KOPT-K1 (cell line): Measurements from ENCODE around the gene HOXD4.

Source experiments
- H3K27ac ChIP-seq: fragments of 200-600 bp; sonication (generic); 2 replicates; pipeline ENCODE4 v1.5.1; 2016; ENCODE audit warnings: antibody characterized with exemption, mild to moderate bottlenecking, low read depth, low read length; ENCODE audit not compliant: poor library complexity, severe bottlenecking
- H3K36me3 ChIP-seq: fragments of 200-600 bp; sonication (generic); 2 replicates; pipeline ENCODE4 v1.5.1; 2017; ENCODE audit warnings: antibody characterized with exemption, mild to moderate bottlenecking, low read length, moderate library complexity; ENCODE audit not compliant: insufficient read depth
- H3K9me3 ChIP-seq: fragments of 200-600 bp; sonication (generic); 2 replicates; pipeline ENCODE4 v1.5.1; 2017; ENCODE audit warnings: antibody characterized with exemption, low read length, mild to moderate bottlenecking; ENCODE audit not compliant: insufficient read depth, poor library complexity, severe bottlenecking

The HOXD4 gene

DNA sequence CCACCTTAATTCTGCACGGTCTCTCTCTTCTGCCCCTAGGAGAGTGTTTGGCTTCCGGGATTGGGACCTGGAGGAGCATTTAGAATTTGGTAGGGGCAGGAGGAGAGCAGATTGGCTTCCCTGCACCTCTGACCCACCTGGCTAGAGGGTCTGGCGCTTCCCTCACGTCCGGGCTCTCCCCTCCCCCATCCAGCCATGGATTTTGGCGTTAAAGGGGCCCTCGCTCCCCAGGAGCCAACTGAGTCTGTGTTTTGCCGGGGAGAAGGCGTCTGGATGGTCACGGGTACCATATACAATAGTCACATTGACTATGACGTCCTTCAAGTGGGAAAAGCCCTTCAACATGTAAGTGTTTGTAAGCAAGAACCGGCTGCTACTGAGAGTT is 12.3 kb downstream of the HOXD4 start:
- H3K27ac ChIP-seq, result no peak overlapping the region
- no peaks in the 10 kb centered on the region for H3K36me3 ChIP-seq
- no peaks in the 10 kb centered on the region for H3K9me3 ChIP-seq

DNA sequence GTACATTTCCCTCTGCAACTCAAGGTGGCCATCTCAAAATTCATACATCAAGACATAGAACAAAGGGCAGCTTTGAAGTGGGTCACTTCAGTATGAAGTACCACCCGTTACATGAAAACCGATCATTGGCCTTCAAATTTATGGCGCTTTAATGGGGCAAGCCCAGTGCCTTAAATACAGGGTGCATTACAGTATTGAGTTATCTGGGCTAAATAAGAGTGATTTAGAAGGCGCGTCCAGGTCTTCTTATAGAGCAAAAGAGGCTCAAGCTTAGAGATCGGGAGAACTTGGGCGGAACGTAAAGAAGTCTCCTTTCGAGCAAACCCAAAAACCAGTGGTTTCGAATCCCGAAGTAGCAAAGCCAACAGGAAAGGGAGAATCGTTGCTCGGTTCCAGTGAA is 12.9 kb downstream of the HOXD4 start:
- Histone ChIP-seq H3K36me3 (no peaks in the 10 kb centered on the region), H3K27ac (no peak overlapping the region), H3K9me3 (no peaks in the 10 kb centered on the region)

DNA sequence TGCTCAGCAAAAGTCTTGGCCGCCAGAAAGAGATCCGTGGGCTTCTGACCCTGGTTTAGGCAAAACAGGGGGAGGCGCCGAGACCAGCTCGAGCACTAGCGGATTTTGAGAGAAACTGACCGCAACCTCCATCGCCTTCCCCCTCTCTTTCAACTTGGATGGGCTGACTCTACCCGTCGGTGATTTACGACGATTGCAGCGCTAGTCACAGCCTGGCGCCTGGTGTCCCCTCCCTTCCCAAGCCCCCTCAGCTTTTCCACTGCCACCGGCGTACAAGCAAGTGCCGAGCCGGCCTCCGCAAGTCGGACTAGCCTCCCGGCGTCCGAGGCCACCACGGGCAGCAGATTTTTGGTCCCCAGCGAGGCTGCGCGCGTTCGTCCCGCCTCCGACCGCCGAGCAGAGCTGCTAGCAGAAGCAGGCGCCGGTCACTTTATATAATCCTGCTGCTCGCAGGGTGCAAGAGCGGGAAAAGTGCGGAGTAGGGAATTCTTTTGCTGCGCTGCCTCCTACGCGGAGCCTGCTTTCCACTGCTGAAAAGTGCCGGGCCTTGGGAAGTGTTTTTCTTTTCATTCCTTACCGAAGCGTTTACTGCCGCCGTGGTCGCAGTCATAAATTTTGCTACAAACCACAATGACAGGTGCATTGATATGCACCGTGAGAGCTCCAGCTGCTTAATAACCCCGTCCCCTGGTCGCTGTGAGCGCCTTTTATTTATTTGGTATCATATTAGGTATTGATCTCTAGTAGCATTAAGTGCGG is 13.4 kb downstream of the HOXD4 start:
- Histone ChIP-seq H3K9me3 (no peaks in the 10 kb centered on the region), H3K27ac (no peak overlapping the region), H3K36me3 (no peaks in the 10 kb centered on the region)

DNA sequence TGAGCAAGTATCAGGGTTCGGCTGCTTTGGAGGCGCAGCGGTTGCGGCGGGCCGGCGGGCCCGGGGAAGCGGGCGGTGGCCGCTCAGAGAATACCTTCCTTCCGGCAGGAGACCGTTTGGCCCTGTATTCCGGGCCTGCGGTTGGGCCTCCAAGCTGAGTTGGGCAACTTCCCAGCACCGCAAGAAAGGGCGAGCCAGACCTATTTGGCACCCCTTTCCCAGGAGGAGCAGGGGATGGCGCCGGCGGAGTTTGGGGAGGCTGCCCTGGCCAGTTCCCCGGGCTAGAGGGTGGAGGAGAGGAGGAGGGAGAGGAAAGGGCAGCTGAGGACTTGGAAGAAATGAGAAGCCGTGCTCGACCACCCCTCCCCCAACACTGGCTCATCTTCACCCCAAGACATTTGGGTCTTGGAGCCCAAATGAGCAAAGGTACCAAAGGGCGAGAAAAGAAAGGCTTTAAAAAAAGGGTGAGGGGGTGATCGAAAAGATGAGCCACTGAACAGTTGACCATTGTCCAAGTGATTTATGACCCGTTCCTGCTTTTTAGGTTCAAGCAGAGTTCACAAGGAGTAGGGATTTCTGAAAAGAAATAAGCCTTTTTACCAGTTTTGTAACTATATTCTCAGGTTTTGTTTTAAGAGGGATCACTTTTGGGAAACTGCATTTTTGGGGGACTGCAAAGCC is 14.2 kb downstream of the HOXD4 start:
- no peaks in the 10 kb centered on the region for H3K9me3 ChIP-seq
- H3K27ac ChIP-seq, result no peak overlapping the region

DNA sequence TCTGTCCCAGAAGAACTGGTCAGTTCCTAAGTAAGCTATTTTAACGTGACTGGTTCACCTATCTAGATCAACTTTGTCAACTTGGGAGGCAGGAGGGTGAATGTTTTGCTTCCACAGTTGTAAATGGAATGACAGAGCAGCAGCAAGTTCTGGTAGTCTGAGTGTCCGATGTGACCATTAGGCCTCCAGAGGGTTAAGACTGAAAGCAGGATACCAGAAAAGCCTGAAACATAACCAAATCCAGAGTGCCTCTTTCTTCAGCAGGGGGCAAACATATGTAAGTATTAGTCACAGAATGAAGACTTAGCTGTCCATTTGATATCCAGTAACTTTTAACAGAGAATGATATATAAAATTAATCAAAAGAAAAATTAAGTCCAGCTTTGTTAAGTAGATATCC is 14.9 kb downstream of the HOXD4 start:
- Histone ChIP-seq H3K9me3 (no peaks in the 10 kb centered on the region), H3K36me3 (no peaks in the 10 kb centered on the region), H3K27ac (no peak overlapping the region)

More for the DNA sequence above, 14.2 kb downstream of the HOXD4 start:
- no peaks in the 10 kb centered on the region for H3K36me3 ChIP-seq

GRCh38 chr2:176167398-176167797 is 16.0 kb downstream of the HOXD4 start:
- Histone ChIP-seq H3K36me3 (no peaks in the 10 kb centered on the region), H3K9me3 (no peaks in the 10 kb centered on the region), H3K27ac (no peak overlapping the region)

DNA sequence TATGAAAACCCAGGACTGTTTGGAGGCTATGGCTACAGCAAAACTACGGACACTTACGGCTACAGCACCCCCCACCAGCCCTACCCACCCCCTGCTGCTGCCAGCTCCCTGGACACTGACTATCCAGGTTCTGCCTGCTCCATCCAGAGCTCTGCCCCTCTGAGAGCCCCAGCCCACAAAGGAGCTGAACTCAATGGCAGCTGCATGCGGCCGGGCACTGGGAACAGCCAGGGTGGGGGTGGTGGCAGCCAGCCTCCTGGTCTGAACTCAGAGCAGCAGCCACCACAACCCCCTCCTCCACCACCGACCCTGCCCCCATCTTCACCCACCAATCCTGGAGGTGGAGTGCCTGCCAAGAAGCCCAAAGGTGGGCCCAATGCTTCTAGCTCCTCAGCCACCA is 17.8 kb downstream of the HOXD4 start:
- H3K27ac ChIP-seq, result no peak overlapping the region
- no peaks in the 10 kb centered on the region for H3K9me3 ChIP-seq
- H3K36me3 ChIP-seq, result no peaks in the 10 kb centered on the region

DNA sequence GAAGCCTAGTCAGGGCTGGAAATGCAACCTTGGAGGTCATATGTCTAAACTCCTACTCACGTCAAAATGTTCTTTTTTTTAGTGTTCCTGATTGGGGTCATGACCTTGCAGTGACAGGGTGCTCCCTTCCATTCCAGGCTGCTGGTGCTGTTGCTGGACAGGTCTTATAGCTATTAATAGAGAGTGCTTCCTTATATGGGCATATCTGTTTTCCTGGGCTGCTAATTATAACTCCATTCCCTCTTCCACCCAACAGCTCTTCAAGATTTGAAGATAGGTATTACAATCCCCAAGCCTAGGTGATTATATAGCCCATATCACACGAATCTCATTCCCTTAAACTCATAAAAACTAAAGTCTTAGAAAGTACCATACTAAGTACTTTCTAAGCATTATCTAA is 18.4 kb downstream of the HOXD4 start:
- Histone ChIP-seq H3K27ac (no peak overlapping the region), H3K9me3 (no peaks in the 10 kb centered on the region), H3K36me3 (no peaks in the 10 kb centered on the region)

DNA sequence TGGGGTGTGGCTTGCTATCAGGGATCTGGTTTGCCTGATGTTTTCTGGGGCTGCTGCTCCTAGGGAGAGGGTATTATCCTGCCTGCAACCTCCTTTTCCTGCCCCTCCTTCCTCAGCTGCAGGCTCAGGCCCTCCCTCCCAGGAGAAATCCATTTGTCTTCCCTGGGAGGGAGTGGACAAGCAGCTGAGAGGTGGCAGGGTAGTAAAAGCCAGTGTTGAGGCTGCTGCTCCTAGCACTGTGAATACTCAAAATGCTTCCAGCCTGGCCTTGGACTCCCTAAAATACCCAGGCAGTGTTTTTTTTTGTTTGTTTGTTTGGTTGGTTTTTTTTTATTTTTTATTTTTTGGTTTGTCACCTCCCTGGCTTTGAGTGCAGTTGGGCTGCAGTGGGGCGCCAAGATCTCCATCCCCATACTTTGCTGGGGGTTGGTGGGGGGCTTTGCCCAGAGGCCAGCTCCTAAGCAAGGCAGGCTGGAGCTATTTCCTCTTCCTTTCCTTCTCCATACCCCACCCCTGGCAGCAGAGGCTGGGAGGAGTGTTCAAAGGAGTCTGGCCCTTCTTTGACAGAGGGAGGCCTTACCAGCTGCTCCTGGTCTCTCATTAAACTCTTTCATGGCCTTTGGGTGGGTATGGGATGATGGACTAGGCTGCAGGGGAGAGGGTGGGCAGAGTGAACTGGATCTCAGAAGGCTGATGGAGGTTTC is 19.4 kb downstream of the HOXD4 start:
- H3K36me3 ChIP-seq, result no peaks in the 10 kb centered on the region
- no peak overlapping the region for H3K27ac ChIP-seq

GRCh38 chr2:176171351-176172006 is 20.1 kb downstream of the HOXD4 start:
- Histone ChIP-seq H3K36me3 (no peaks in the 10 kb centered on the region), H3K9me3 (no peaks in the 10 kb centered on the region), H3K27ac (no peak overlapping the region)

More for the DNA sequence above, 19.4 kb downstream of the HOXD4 start:
- H3K9me3 ChIP-seq, result no peaks in the 10 kb centered on the region

DNA sequence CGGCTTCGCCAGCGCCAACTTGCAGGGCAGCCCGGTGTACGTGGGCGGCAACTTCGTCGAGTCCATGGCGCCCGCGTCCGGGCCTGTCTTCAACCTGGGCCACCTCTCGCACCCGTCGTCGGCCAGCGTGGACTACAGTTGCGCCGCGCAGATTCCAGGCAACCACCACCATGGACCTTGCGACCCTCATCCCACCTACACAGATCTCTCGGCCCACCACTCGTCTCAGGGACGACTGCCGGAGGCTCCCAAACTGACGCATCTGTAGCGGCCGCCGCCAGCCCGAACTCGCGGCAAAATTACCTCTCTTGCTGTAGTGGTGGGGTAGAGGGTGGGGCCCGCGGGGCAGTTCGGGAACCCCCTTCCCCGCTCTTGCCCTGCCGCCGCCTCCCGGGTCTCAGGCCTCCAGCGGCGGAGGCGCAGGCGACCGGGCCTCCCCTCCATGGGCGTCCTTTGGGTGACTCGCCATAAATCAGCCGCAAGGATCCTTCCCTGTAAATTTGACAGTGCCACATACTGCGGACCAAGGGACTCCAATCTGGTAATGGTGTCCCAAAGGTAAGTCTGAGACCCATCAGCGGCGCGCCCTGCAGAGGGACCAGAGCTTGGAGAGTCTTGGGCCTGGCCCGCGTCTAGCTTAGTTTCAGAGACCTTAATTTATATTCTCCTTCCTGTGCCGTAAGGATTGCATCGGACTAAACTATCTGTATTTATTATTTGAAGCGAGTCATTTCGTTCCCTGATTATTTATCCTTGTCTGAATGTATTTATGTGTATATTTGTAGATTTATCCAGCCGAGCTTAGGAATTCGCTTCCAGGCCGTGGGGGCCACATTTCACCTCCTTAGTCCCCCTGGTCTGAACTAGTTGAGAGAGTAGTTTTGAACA is 20.9 kb downstream of the HOXD4 start:
- Histone ChIP-seq H3K27ac (no peak overlapping the region), H3K9me3 (no peaks in the 10 kb centered on the region), H3K36me3 (no peaks in the 10 kb centered on the region)

- no peaks in the 10 kb centered on the region for H3K36me3 ChIP-seq
- H3K9me3 ChIP-seq, result peaks cover 3% of the 10 kb centered on the region
- H3K27ac ChIP-seq, result no peak overlapping the region
These were observed 21.7 kb downstream of the HOXD4 start for GRCh38 chr2:176172895-176173566.

DNA sequence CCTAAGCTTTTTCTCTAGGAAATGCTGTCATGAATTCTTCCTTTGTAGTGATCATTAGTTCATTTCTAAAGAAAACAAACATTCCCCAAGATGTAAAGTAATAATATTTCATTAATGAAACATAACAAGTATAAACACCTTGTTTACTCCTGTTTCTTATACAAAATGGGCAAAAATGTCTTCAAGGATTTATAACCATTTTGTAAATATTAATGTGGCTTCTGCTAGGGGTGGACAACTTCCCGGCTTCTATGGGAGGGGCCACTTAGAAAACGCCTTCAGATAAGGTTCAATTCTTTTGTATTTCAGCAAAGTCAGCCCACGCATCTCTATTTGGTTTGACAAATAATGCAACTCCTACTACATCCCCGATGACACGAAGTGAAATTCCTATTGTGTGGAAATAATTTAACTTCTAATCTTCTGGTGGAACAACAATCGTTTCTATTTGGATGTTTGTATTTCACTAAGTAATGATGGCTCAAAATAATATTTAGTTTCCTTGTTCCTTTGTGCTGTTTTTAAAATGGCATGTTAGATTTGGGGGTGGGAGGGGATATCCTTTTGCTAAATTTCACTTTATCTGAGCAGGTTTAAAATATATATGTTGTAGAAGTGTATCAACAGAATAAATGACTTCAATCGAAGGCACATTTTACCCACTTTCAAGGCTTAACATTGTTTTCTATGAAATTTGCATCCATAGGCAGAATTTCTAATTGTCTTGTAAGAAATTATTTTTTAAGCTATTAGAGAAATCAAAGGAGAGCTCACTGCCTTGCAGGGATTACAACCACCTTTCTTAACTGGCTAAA is 22.4 kb downstream of the HOXD4 start:
- peaks cover 9% of the 10 kb centered on the region for H3K9me3 ChIP-seq
- H3K27ac ChIP-seq, result no peak overlapping the region
- no peaks in the 10 kb centered on the region for H3K36me3 ChIP-seq
